Measurements from ENCODE around the gene MROH2A.

The MROH2A gene

GRCh38 chr2:233802132-233802815 is 24.1 kb downstream of the MROH2A start:
- no peak for DNase-seq

- no peak for DNase-seq
Measured at GRCh38 chr2:233803292-233803911, 25.3 kb downstream of the MROH2A start.

- no peak for DNase-seq
Measured at GRCh38 chr2:233803994-233804393, 25.9 kb downstream of the MROH2A start.

GRCh38 chr2:233807215-233807865 is 29.2 kb downstream of the MROH2A start:
- no peak for DNase-seq

- DNase-seq = no peak
Measured at GRCh38 chr2:233807966-233808935, 30.1 kb downstream of the MROH2A start.

- no peak for DNase-seq
Measured at GRCh38 chr2:233810385-233810784, 32.3 kb downstream of the MROH2A start.

- DNase-seq = no peak
Measured at GRCh38 chr2:233811087-233811486, 33.0 kb downstream of the MROH2A start.

- no peak for DNase-seq
Measured at GRCh38 chr2:233811732-233812131, 33.6 kb downstream of the MROH2A start.

GRCh38 chr2:233813236-233814055 is 35.3 kb downstream of the MROH2A start:
- no peak for DNase-seq

- no peak for DNase-seq
Measured at GRCh38 chr2:233814056-233814835, 36.1 kb downstream of the MROH2A start.

GRCh38 chr2:233815861-233816260 is 37.7 kb downstream of the MROH2A start:
- DNase-seq = no peak

- no peak for DNase-seq
Measured at GRCh38 chr2:233816334-233816733, 38.2 kb downstream of the MROH2A start.

GRCh38 chr2:233816771-233817170 is 38.6 kb downstream of the MROH2A start:
- DNase-seq = no peak

GRCh38 chr2:233817361-233817911 is 39.3 kb downstream of the MROH2A start:
- DNase-seq = no peak

- DNase-seq = no peak
Measured at GRCh38 chr2:233817995-233818638, 40.0 kb downstream of the MROH2A start.

GRCh38 chr2:233818639-233819621 is 40.8 kb downstream of the MROH2A start:
- no peak for DNase-seq

GRCh38 chr2:233819884-233820773 is 42.0 kb downstream of the MROH2A start:
- no peak for DNase-seq

GRCh38 chr2:233820774-233821105 is 42.6 kb downstream of the MROH2A start:
- no peak for DNase-seq

All from activated CD4-positive, alpha-beta T cell treated with anti-CD3 and anti-CD28 coated beads for 4 hours (primary cell).